ENCODE results near the gene NUCB1. TPM values are rescaled to one million over a fixed set of nuclear protein-coding genes. Genes with fewer than 3 reads are reported as not detected.

The NUCB1 gene
- total RNA-seq: 100 to 1,000 TPM; 347 to 411 TPM

DNA sequence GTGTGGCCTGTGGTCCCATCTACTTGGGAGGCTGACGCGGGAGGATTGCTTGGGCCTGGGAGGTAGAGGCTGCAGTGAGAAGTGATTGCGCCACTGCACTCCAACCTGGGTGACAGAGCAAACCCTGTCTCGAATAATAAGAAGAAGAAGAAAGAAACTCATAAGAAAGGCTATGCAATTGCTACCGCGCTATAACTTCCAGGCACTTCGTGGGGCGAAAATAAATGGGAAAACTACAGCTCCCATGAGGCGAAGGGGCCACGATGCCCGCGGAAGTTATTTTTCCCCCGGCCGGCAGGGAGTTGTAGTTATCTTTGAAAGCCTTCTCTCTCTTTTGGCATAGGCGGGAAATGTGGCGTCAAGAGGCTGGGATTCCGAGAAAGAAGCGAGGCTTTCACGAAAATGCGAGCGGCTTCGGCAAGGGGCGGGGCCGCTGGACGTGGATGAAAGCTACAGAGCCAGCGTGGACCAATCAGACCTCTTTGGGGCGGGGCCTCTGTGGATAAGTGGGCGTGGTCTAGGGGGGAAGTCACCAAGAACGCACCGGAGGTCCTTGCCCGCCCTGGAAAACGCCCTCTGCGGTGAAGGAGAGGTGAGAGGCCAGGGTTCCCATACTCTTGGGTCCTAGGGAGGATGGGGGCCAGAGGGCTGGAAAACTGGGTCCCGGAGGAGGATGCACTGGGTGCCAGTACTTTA, at the start of gene NUCB1:
NUCB1 (plus strand) TSS at position 532 of the 696 bp plus-strand sequence. CDS start 485 bp downstream, outside the sequence.
- peak; percentile 99 for DNase-seq (ENCODE audit: low spot score)
- Histone ChIP-seq H3K4me1 (peaks cover 0 to 51% of the 10 kb centered on the region in 2 donors), H3K36me3 (peaks cover 16% of the 10 kb centered on the region), H3K9me3 (no peaks in the 10 kb centered on the region), H3K4me3 (peak within 1 kb of the TSS; percentile 59 to 96), H3K27ac (peak within 1 kb of the TSS; percentile 93 to 94), H3K27me3 (no peaks in the 10 kb centered on the region)
- TF ChIP-seq, protein P1, sequence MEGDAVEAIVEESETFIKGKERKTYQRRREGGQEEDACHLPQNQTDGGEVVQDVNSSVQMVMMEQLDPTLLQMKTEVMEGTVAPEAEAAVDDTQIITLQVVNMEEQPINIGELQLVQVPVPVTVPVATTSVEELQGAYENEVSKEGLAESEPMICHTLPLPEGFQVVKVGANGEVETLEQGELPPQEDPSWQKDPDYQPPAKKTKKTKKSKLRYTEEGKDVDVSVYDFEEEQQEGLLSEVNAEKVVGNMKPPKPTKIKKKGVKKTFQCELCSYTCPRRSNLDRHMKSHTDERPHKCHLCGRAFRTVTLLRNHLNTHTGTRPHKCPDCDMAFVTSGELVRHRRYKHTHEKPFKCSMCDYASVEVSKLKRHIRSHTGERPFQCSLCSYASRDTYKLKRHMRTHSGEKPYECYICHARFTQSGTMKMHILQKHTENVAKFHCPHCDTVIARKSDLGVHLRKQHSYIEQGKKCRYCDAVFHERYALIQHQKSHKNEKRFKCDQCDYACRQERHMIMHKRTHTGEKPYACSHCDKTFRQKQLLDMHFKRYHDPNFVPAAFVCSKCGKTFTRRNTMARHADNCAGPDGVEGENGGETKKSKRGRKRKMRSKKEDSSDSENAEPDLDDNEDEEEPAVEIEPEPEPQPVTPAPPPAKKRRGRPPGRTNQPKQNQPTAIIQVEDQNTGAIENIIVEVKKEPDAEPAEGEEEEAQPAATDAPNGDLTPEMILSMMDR (IDR thresholded peaks at IDR 0.05): peak in 1 of 2 donors; percentile 33

DNA sequence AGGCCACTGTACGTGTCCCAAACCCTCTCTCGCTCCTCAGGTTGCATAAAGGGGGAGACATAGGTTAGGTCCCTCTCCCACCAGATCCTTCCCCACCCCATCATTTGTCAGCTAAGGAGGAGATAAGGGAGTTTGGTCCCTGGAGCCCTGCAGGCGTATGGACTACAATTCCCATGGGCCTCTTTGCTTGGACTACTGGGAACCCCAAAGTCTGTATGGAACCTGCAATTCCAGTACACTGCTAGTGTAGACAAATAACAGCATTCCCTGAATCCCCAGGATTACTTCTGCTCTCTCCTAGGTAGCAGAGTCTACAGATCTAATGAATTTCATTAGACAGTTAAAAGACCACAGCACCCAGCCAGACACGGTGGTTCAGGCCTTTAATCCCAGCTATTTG, 47.8 kb upstream of the NUCB1 start:
- Histone ChIP-seq H3K36me3 (no peaks in the 10 kb centered on the region), H3K9me3 (no peaks in the 10 kb centered on the region), H3K4me3 (no peak overlapping the region), H3K27ac (no peak overlapping the region), H3K27me3 (no peaks in the 10 kb centered on the region), H3K4me1 (no peaks in the 10 kb centered on the region)
- DNase-seq (ENCODE audit: low spot score): no peak
- TF ChIP-seq, protein P1 (IDR thresholded peaks at IDR 0.05): no peak

DNA sequence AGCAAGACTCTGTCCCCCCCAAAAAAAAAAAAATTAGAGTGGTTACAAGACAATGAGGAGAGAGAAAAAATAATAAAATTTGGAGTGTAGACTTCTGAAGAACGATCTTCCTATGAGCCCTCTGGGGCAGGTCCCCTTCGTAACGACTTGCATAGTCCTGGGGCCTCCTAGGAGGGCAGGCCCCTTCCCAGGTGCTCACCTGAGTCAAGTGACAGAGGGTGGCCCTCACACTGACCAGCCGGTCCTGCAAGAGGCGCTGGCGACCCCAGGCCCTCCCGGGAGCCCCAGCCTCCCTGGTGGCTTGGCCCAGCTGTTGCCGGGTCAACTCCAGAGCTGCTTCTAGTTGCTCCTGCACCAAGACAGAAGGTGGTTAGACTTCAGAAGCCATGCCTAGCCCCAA, 46.6 kb upstream of the NUCB1 start:
- H3K27me3 ChIP-seq: no peaks in the 10 kb centered on the region
- no peak for DNase-seq (ENCODE audit: low spot score)
- no peak overlapping the region for H3K27ac ChIP-seq
- no peaks in the 10 kb centered on the region for H3K9me3 ChIP-seq
- H3K36me3 ChIP-seq: no peaks in the 10 kb centered on the region
- TF ChIP-seq, protein P1 (IDR thresholded peaks at IDR 0.05): no peak
- no peak overlapping the region for H3K4me3 ChIP-seq
- no peaks in the 10 kb centered on the region for H3K4me1 ChIP-seq

DNA sequence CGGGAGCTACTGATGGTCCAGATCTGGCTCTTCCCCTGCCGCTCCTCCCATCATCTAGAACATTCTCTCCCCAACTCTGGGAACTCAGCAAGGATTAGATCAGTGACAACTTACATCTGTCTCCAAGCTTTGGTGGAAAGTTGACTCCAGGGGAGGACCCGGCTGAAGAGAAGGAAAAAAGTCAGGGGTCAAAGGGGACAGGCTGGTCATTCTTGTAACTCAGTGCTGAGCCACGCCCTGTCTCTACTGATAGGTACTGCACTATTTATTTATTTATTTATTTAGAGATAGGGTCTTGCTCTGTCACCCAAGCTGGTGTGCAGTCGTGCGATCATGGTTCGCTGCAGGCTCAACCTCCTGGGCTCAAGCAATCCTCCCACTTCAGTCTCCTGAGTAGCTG, 46.0 kb upstream of the NUCB1 start:
- no peak for DNase-seq (ENCODE audit: low spot score)
- no peaks in the 10 kb centered on the region for H3K9me3 ChIP-seq
- H3K4me3 ChIP-seq: no peak overlapping the region
- H3K36me3 ChIP-seq: no peaks in the 10 kb centered on the region
- H3K27me3 ChIP-seq: no peaks in the 10 kb centered on the region
- H3K4me1 ChIP-seq: no peaks in the 10 kb centered on the region
- TF ChIP-seq, protein P1 (IDR thresholded peaks at IDR 0.05): no peak
- H3K27ac ChIP-seq: no peak overlapping the region

DNA sequence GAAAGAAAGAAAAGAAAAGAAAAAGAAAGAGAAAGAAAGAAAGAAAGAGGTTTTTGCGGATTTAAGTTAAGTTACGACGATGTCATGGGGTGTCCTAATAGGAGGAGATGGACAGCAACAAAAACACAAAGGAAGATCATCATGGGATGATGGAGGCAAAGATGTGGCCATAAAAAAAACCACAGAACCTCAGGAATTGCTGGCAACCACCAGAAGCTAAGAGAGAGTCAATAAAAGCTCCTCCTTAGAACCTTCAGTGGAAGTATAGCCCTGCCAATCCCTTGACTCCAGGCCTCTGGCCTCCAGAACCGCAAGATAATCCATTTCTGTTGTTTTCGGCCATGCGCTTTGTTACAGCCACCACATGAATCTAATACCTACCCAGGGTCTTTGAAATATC, 43.2 kb upstream of the NUCB1 start:
- H3K27ac ChIP-seq: no peak overlapping the region
- no peaks in the 10 kb centered on the region for H3K4me1 ChIP-seq
- H3K9me3 ChIP-seq: no peaks in the 10 kb centered on the region
- DNase-seq (ENCODE audit: low spot score): no peak
- TF ChIP-seq, protein P1 (IDR thresholded peaks at IDR 0.05): no peak
- H3K36me3 ChIP-seq: peaks cover 7% of the 10 kb centered on the region
- H3K4me3 ChIP-seq: no peak overlapping the region
- no peaks in the 10 kb centered on the region for H3K27me3 ChIP-seq

Measured in right atrium auricular region (tissue), 2 donors.